CD4-positive, alpha-beta T cell treated with Interleukin-1 beta for 1 hour (primary cell): ENCODE measurements around the gene C1orf226.

Source experiments
- DNase-seq, 2 donors: peaks; one replicate each; pipeline ENCODE4 v3.0.0-alpha.2; 2020 to 2022

C1orf226 gene

DNA sequence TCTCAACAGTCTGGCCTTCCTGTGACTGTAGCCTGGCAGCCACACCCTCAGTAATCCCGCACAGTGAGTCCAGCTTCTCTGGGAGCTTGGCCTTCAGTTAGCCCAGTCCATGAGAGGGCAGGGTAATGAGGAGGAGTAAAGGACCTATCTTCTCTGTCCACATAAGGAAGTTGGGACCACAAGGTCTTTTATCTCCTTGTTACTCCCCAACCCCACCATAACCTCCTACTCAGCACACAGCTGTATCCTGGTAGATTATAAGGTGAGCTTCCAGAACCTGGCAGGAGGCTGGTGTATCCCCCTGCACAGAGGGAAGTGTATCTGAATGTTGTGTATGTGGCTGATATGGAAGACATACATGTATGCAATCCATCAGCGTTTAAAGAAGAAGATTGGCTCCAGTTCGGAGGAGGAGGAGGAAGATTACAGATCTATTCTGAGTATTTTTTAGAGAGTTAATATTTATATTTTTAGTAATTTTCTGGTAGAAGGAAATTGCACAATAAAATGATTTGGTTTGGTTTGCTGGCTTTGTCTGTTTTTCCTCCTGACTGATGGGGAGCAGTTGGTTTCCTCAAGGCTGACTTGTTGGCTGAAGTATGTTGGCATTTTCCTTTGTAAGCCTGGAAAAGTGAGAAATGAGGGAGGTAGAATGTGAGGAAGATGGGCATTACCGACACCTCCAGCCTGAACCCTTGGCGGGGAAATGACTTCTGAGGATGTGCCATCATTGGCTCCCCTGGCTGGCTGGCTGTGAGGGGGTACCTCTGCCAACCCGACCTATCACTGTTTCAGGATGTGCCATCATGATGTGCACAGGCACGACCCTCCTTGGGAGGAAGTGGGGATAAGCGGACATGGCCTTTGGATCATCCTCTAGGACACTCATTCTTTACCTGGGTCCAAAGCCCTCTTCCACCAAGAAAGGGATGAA, 5.0 kb downstream of the C1orf226 start:
- DNase-seq, result no peak

GRCh38 chr1:162387226-162388082, 5.9 kb downstream of the C1orf226 start:
- DNase-seq, result no peak

- no peak for DNase-seq
Observed at GRCh38 chr1:162388083-162388594, 6.6 kb downstream of the C1orf226 start.

GRCh38 chr1:162388615-162389014, 7.1 kb downstream of the C1orf226 start:
- DNase-seq, result no peak

DNA sequence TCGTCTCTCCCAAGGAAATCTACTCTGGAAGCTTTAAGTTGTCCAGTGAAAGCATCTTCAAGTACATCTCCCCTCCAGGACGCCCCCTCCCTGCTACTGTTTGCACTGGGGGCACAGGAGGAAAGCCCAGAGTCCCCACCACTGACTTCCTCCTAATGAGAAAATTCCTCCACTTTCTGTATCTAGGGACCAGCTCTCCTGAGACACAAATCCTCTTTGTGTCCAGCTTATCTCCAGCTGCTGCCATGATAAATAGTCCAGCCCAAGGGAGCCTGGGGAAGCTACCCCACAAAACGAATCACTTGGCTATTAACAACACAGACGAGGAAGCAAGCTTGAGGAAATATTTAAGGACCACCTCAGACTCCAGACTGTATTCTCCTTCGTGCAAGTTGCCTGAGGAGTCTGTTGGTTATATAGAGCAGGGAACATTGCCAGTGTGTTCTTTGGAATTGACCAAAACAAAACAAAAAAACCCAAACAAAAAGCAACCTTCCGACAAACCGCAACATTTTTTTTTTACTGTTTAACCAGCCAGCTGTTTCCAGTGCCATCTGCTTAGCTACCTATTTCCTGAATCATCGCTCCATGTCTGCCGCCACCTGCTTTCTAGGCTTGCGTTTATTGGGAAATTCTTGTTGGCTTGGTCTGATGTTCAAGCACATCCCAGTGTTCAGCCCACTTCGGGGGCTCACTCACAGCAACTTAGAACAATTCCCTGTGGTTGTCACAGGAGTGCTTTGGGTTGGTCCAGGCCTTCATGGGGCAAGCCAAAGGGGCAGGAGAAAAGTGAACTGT, 7.7 kb downstream of the C1orf226 start:
- DNase-seq, result no peak

DNA sequence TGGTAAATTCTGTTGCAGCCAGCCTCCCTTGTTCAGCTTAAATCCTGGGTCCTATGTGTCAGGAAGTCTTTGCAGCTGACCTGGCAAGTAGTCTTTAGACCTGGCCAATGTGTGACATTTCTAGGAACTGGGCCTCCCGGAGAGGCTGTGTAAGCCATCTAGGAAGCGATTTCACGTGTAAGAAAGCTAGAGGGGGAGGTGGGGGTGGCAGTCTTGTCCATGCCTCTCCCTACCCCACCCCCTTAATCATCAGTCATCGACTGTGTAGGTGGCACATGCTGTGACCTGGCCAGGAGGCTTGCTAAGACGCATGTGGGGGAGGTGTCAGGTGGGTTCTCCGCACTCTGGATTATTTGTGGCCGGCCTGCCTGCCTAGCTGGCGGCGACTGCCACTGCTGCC, 8.4 kb downstream of the C1orf226 start:
- no peak for DNase-seq

GRCh38 chr1:162390396-162391185, 9.1 kb downstream of the C1orf226 start:
- DNase-seq, result no peak

GRCh38 chr1:162391790-162392563, 10.4 kb downstream of the C1orf226 start:
- peak; percentile 6 to 7 for DNase-seq

DNA sequence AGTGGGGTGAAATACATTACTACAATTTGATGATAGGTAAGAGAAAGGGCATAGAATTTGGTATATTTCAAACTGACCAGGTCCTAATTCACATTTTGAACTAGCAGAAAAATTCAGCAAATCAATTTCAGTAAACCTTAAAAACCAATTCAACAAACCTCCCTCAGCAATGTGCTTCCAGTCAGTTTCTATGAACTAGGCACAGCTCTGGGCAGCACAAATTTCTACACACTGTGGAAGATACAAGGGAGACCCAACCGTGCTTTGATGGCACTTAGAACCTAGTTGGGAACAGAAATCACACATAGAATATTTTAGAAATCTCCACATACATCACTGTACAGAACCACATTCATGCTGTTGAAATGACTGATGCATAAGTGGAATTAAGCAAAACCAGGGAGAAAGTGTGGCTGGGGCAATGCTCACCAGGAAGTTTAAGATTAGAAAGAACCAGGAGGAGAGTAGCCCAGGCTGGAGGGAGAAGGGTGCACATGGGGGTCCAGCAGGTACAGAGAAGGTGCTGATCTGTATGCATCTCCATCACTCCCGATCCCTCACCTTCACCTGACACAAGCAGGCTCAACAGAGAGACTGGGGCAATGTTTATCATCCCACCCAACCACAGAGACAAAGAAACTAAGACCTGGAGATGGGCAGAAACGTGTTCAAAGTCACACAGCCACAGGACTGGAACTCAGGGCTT, 14.8 kb downstream of the C1orf226 start:
- DNase-seq, result no peak

GRCh38 chr1:162397039-162397448, 15.5 kb downstream of the C1orf226 start:
- DNase-seq, result no peak

- no peak for DNase-seq
Observed at GRCh38 chr1:162397943-162398560, 16.5 kb downstream of the C1orf226 start.

GRCh38 chr1:162398999-162399580, 17.6 kb downstream of the C1orf226 start:
- DNase-seq, result no peak

- no peak for DNase-seq
Observed at GRCh38 chr1:162400790-162401355, 19.3 kb downstream of the C1orf226 start.

DNA sequence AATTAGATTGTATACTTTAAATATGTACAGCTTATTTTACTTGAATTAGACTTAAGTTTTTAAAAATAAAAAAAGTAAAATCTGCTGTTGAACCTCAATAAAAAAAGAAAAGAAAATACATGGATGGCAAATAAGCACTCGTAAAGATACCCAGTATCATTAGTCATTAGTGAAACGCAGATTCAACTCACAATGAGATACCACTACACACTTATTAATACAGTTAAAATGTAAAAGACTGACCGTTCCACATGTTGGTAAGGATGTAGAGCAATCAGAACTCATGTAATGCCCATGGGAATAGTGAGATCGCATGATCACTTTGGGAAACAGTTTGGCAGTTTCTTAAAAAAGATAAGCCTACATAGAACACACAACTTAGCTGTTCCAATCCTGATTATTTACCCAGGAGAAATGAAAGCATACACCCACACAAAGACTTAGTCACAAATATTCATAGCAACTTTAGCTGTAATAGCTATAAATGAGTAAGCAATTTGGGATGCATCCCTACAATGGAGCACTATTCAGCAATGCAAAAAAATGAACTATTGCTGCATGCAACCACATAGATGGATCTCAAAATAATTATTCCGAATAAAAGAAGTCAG, 23.1 kb downstream of the C1orf226 start:
- DNase-seq, result no peak

GRCh38 chr1:162405800-162406199, 24.3 kb downstream of the C1orf226 start:
- DNase-seq, result no peak

- DNase-seq, result no peak
Observed at GRCh38 chr1:162406811-162407210, 25.3 kb downstream of the C1orf226 start.

GRCh38 chr1:162407539-162407938, 26.0 kb downstream of the C1orf226 start:
- no peak for DNase-seq

DNA sequence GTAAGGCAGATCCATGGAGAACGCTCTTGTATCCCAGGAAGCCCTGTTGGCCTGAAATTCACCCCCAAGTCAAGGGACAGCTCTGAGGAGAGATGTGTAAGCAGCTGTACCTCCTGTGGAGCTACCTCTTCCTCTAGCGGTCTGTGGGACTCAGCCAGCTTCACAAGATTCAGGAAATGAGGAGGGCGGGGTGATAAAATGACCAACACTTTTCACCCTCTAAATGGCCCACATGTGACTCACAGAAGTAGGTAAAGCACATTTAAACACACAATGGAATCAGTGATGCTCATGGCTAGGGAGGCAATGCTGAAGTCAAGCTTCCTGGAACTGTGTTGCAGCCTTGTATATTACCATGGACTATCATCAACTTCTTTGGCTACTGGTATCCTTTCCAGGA, 30.5 kb downstream of the C1orf226 start, which contains the start of gene SH2D1B:
TSS of gene SH2D1B (minus strand) at position 135 of the 400 bp plus-strand sequence. CDS start at position 15, 120 bp downstream.
- peak in 1 of 2 donors; percentile 12 for DNase-seq
